ENCODE data around the gene BTF3. TPM values are rescaled to one million over a fixed set of nuclear protein-coding genes. Genes with fewer than 3 reads are reported as not detected.

Gene BTF3
- total RNA-seq, result 293 TPM

DNA sequence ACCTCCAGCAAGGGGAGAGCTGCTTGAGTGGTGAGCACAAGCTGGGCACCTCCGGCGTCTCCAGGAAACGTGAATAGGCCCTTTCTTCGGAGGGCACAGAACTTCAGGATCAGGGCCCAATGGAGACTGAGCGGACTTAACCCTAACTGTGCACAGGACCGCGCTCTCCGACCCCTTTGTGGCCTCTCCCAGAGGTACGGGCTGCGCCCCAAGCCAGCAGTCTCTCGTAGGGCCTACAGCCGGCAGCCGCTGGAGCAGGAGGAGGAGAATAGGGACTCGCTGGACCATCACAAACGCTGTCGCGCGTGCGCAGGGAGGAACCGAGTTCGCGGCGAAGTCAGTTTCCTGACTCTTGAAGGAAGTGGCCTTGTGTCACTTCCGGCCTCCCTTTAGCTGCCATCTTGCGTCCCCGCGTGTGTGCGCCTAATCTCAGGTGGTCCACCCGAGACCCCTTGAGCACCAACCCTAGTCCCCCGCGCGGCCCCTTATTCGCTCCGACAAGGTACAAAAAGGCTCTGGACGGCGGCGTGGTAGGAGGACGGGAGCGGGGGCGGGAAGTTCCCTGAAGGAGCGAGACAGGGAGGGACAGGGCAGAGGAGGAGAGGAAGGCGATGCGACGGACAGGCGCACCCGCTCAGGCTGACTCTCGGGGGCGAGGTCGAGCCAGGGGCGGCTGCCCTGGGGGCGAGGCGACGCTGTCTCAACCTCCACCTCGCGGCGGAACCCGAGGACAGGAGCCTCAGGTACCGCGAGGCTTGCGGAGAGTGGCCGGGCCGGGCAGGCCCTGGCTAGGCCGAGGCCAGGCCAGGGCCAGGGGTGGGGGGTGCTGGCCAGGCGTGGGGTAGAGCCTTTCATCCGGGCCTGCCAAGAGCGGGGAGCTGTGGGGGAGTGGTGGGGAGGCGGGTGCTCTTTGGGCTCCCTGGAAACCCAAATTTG lies at the start of gene BTF3:
Gene BTF3 (plus strand): TSS at position 386 of the 936 bp plus-strand sequence. CDS start 226 bp downstream, at position 612.

DNA sequence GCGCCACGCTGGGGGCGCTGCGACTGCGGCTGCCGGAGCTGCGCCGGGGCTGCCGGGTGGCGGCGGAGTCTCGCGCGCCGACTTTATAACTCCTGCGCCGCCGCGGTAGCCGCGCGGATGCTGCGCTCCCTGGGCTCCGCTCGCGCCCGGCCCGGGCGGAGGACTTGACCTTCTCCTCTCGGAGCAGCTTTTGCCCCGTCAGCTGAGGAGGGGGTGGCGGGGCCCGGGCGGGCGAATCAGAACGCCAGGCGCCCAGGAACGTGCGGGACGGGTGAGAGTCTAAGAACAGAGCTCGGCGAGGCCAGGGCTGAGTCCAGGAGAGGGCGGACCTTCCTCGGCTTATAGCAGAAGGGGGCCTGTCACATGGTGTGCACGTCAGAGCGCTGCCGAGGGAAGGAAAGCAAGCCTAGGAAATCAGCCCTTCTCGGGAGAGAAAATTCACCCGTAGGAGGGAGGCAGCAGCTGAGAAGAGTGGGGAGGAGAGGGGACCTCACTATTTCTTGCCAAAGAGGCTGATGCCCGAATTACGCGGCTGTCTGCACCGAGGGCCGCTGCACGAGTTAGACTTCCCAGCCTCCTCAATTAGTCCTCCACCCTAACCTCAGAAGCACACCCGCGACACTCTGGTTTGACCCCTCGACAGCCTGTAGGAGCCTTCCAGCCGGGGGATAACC lies 49.6 kb upstream of the BTF3 start, which contains the start of gene FOXD1:
Gene FOXD1 (minus strand): TSS at position 315 of the 674 bp plus-strand sequence. CDS start 415 bp downstream, outside the sequence.

Other genes starting within 250 kb of the BTF3 start
- 3.8 TPM for gene FOXD1, start 49.7 kb upstream of the BTF3 start, total RNA-seq
- gene ANKRA2, start 67.2 kb downstream of the BTF3 start, total RNA-seq, result 61.4 TPM
- 39.7 TPM for gene UTP15, start 67.3 kb downstream of the BTF3 start, total RNA-seq
- 30.0 TPM for gene ARHGEF28, start 127.8 kb downstream of the BTF3 start, total RNA-seq